Measurements from ENCODE around the gene DCHS1. TPM values are rescaled to one million over a fixed set of nuclear protein-coding genes. Genes with fewer than 3 reads are reported as not detected.
"Not testable (repeated sequence)": the region's sequence is repeated elsewhere in the genome, so short reads cannot be mapped to it uniquely, and the experiment has no call there.

The DCHS1 gene
- polyA plus RNA-seq (2013, experiment 1 of 4): 14.4 TPM
- 19.5 TPM for polyA plus RNA-seq (2013, experiment 2 of 4)
- 16.7 TPM for polyA plus RNA-seq (2013, experiment 3 of 4)
- polyA plus RNA-seq (2013, experiment 4 of 4): 19.3 TPM

GRCh38 chr11:6655790-6656583 lies at the start of gene DCHS1:
DCHS1 (minus strand) TSS chr11:6655809; CDS start chr11:6641613, 14,196 bp downstream.
- H3K27ac ChIP-seq (ENCODE audit: insufficient read depth, low read depth, low read length, poor library complexity, severe bottlenecking): no peak within 1 kb of the TSS
- H3K36me3 ChIP-seq (ENCODE audit: control insufficient read depth, insufficient read depth, low read length): no peaks in the 10 kb centered on the region
- H3K4me1 ChIP-seq (ENCODE audit: control insufficient read depth, insufficient read depth, low read length): peaks cover 13% of the 10 kb centered on the region
- WGBS, 2 experiments: 2% methylated on average over 29 to 43 of the region's 56 CpGs
- peak within 1 kb of the TSS; percentile 51 for H3K4me3 ChIP-seq (ENCODE audit: insufficient read depth, low read depth, low read length)
- H3K9me3 ChIP-seq (ENCODE audit: control insufficient read depth, low read length): no peaks in the 10 kb centered on the region
- peaks cover 37% of the 10 kb centered on the region for H3K27me3 ChIP-seq (ENCODE audit: control insufficient read depth, insufficient read depth, low read length, poor library complexity, severe bottlenecking)

- no peaks in the 10 kb centered on the region for H3K27me3 ChIP-seq (ENCODE audit: control insufficient read depth, insufficient read depth, low read length, poor library complexity, severe bottlenecking)
- no peak overlapping the region for H3K27ac ChIP-seq (ENCODE audit: insufficient read depth, low read depth, low read length, poor library complexity, severe bottlenecking)
- H3K4me1 ChIP-seq (ENCODE audit: control insufficient read depth, insufficient read depth, low read length): no peaks in the 10 kb centered on the region
- H3K36me3 ChIP-seq (ENCODE audit: control insufficient read depth, insufficient read depth, low read length): no peaks in the 10 kb centered on the region
- no peaks in the 10 kb centered on the region for H3K9me3 ChIP-seq (ENCODE audit: control insufficient read depth, low read length)
- WGBS, 2 experiments: 90% methylated on average over 2 of the region's 2 CpGs
- no peak overlapping the region for H3K4me3 ChIP-seq (ENCODE audit: insufficient read depth, low read depth, low read length)
Measured at GRCh38 chr11:6703247-6704063, 47.8 kb upstream of the DCHS1 start.

GRCh38 chr11:6701955-6702354 lies 46.3 kb upstream of the DCHS1 start:
- not testable (repeated sequence) for H3K27me3 ChIP-seq (ENCODE audit: control insufficient read depth, insufficient read depth, low read length, poor library complexity, severe bottlenecking); H3K4me3 ChIP-seq (ENCODE audit: insufficient read depth, low read depth, low read length); H3K36me3 ChIP-seq (ENCODE audit: control insufficient read depth, insufficient read depth, low read length); H3K4me1 ChIP-seq (ENCODE audit: control insufficient read depth, insufficient read depth, low read length); H3K27ac ChIP-seq (ENCODE audit: insufficient read depth, low read depth, low read length, poor library complexity, severe bottlenecking); H3K9me3 ChIP-seq (ENCODE audit: control insufficient read depth, low read length)
- 79 to 84% methylated on average over 1 to 2 of the region's 3 CpGs for WGBS, 2 experiments

GRCh38 chr11:6695377-6695776 lies 39.8 kb upstream of the DCHS1 start:
- Histone ChIP-seq H3K27ac (ENCODE audit: insufficient read depth, low read depth, low read length, poor library complexity, severe bottlenecking) (no peak overlapping the region), H3K4me1 (ENCODE audit: control insufficient read depth, insufficient read depth, low read length) (no peaks in the 10 kb centered on the region), H3K9me3 (ENCODE audit: control insufficient read depth, low read length) (no peaks in the 10 kb centered on the region), H3K36me3 (ENCODE audit: control insufficient read depth, insufficient read depth, low read length) (no peaks in the 10 kb centered on the region), H3K27me3 (ENCODE audit: control insufficient read depth, insufficient read depth, low read length, poor library complexity, severe bottlenecking) (no peaks in the 10 kb centered on the region), H3K4me3 (ENCODE audit: insufficient read depth, low read depth, low read length) (no peak overlapping the region)
- WGBS, 2 experiments: 73 to 90% methylated on average over 1 of the region's 1 CpG

GRCh38 chr11:6694229-6694535 lies 38.6 kb upstream of the DCHS1 start:
- Histone ChIP-seq H3K27me3 (ENCODE audit: control insufficient read depth, insufficient read depth, low read length, poor library complexity, severe bottlenecking) (no peaks in the 10 kb centered on the region), H3K27ac (ENCODE audit: insufficient read depth, low read depth, low read length, poor library complexity, severe bottlenecking) (no peak overlapping the region), H3K9me3 (ENCODE audit: control insufficient read depth, low read length) (no peaks in the 10 kb centered on the region), H3K36me3 (ENCODE audit: control insufficient read depth, insufficient read depth, low read length) (no peaks in the 10 kb centered on the region), H3K4me3 (ENCODE audit: insufficient read depth, low read depth, low read length) (no peak overlapping the region), H3K4me1 (ENCODE audit: control insufficient read depth, insufficient read depth, low read length) (no peaks in the 10 kb centered on the region)
- no CpG with 5 or more reads among the region's 1 CpG for WGBS, 2 experiments

GRCh38 chr11:6693342-6694228 lies 38.0 kb upstream of the DCHS1 start:
- 100% methylated on average over 1 of the region's 1 CpG; no CpG with 5 or more reads in 1 of the 2 experiments for WGBS, 2 experiments
- no peaks in the 10 kb centered on the region for H3K36me3 ChIP-seq (ENCODE audit: control insufficient read depth, insufficient read depth, low read length)
- no peaks in the 10 kb centered on the region for H3K4me1 ChIP-seq (ENCODE audit: control insufficient read depth, insufficient read depth, low read length)
- no peaks in the 10 kb centered on the region for H3K27me3 ChIP-seq (ENCODE audit: control insufficient read depth, insufficient read depth, low read length, poor library complexity, severe bottlenecking)
- H3K9me3 ChIP-seq (ENCODE audit: control insufficient read depth, low read length): no peaks in the 10 kb centered on the region
- H3K27ac ChIP-seq (ENCODE audit: insufficient read depth, low read depth, low read length, poor library complexity, severe bottlenecking): no peak overlapping the region
- no peak overlapping the region for H3K4me3 ChIP-seq (ENCODE audit: insufficient read depth, low read depth, low read length)

GRCh38 chr11:6692128-6692527 lies 36.5 kb upstream of the DCHS1 start:
- Histone ChIP-seq H3K36me3 (ENCODE audit: control insufficient read depth, insufficient read depth, low read length) (no peaks in the 10 kb centered on the region), H3K4me1 (ENCODE audit: control insufficient read depth, insufficient read depth, low read length) (no peaks in the 10 kb centered on the region), H3K9me3 (ENCODE audit: control insufficient read depth, low read length) (no peaks in the 10 kb centered on the region), H3K27ac (ENCODE audit: insufficient read depth, low read depth, low read length, poor library complexity, severe bottlenecking) (no peak overlapping the region), H3K4me3 (ENCODE audit: insufficient read depth, low read depth, low read length) (no peak overlapping the region), H3K27me3 (ENCODE audit: control insufficient read depth, insufficient read depth, low read length, poor library complexity, severe bottlenecking) (no peaks in the 10 kb centered on the region)

- H3K27me3 ChIP-seq (ENCODE audit: control insufficient read depth, insufficient read depth, low read length, poor library complexity, severe bottlenecking); H3K9me3 ChIP-seq (ENCODE audit: control insufficient read depth, low read length); H3K4me1 ChIP-seq (ENCODE audit: control insufficient read depth, insufficient read depth, low read length); H3K4me3 ChIP-seq (ENCODE audit: insufficient read depth, low read depth, low read length); H3K36me3 ChIP-seq (ENCODE audit: control insufficient read depth, insufficient read depth, low read length); H3K27ac ChIP-seq (ENCODE audit: insufficient read depth, low read depth, low read length, poor library complexity, severe bottlenecking): not testable (repeated sequence)
- WGBS, 2 experiments: 75 to 76% methylated on average over 5 to 7 of the region's 11 CpGs
Measured at GRCh38 chr11:6690431-6691132, 35.0 kb upstream of the DCHS1 start.

GRCh38 chr11:6687876-6688275 lies 32.3 kb upstream of the DCHS1 start:
- Histone ChIP-seq H3K9me3 (ENCODE audit: control insufficient read depth, low read length) (no peaks in the 10 kb centered on the region), H3K4me1 (ENCODE audit: control insufficient read depth, insufficient read depth, low read length) (no peaks in the 10 kb centered on the region), H3K4me3 (ENCODE audit: insufficient read depth, low read depth, low read length) (no peak overlapping the region), H3K27me3 (ENCODE audit: control insufficient read depth, insufficient read depth, low read length, poor library complexity, severe bottlenecking) (no peaks in the 10 kb centered on the region), H3K27ac (ENCODE audit: insufficient read depth, low read depth, low read length, poor library complexity, severe bottlenecking) (no peak overlapping the region), H3K36me3 (ENCODE audit: control insufficient read depth, insufficient read depth, low read length) (no peaks in the 10 kb centered on the region)
- 74 to 82% methylated on average over 4 of the region's 4 CpGs for WGBS, 2 experiments

Data from ectodermal cell (in vitro differentiated cells).